Measurements from ENCODE around the gene EGF.

The EGF gene

GRCh38 chr4:109957227-109957626 is 44.5 kb downstream of the EGF start:
- H3K36me3 Mint-ChIP-seq (ENCODE audit: low read depth): no peaks in the 10 kb centered on the region
- no peak for DNase-seq (ENCODE audit: low spot score)
- no peak overlapping the region for H3K4me3 Mint-ChIP-seq
- H3K27me3 Mint-ChIP-seq (ENCODE audit: low read depth): peaks cover 19% of the 10 kb centered on the region
- H3K27ac Mint-ChIP-seq: no peak overlapping the region
- H3K9me3 Mint-ChIP-seq: no peaks in the 10 kb centered on the region
- H3K4me1 Mint-ChIP-seq (ENCODE audit: low read depth): no peaks in the 10 kb centered on the region

- DNase-seq (ENCODE audit: low spot score): no peak
- Mint-ChIP-seq H3K4me3 (no peak overlapping the region), H3K4me1 (ENCODE audit: low read depth) (no peaks in the 10 kb centered on the region), H3K27ac (no peak overlapping the region), H3K36me3 (ENCODE audit: low read depth) (no peaks in the 10 kb centered on the region), H3K9me3 (no peaks in the 10 kb centered on the region), H3K27me3 (ENCODE audit: low read depth) (peaks cover 28% of the 10 kb centered on the region)
Observed at GRCh38 chr4:109959195-109959594, 46.5 kb downstream of the EGF start.

- peaks cover 43% of the 10 kb centered on the region for H3K27me3 Mint-ChIP-seq (ENCODE audit: low read depth)
- DNase-seq (ENCODE audit: low spot score): no peak
- H3K4me3 Mint-ChIP-seq: no peak overlapping the region
- H3K4me1 Mint-ChIP-seq (ENCODE audit: low read depth): no peaks in the 10 kb centered on the region
- H3K27ac Mint-ChIP-seq: no peak overlapping the region
- H3K9me3 Mint-ChIP-seq: no peaks in the 10 kb centered on the region
- no peaks in the 10 kb centered on the region for H3K36me3 Mint-ChIP-seq (ENCODE audit: low read depth)
Observed at GRCh38 chr4:109962401-109962800, 49.7 kb downstream of the EGF start.

- H3K27me3 Mint-ChIP-seq (ENCODE audit: low read depth): peaks cover 31% of the 10 kb centered on the region
- no peak for DNase-seq (ENCODE audit: low spot score)
- no peaks in the 10 kb centered on the region for H3K9me3 Mint-ChIP-seq
- no peak overlapping the region for H3K27ac Mint-ChIP-seq
- H3K36me3 Mint-ChIP-seq (ENCODE audit: low read depth): no peaks in the 10 kb centered on the region
- peaks cover 13% of the 10 kb centered on the region for H3K4me1 Mint-ChIP-seq (ENCODE audit: low read depth)
- no peak overlapping the region for H3K4me3 Mint-ChIP-seq
Observed at GRCh38 chr4:109966891-109967481, 54.3 kb downstream of the EGF start.

- no peak overlapping the region for H3K4me3 Mint-ChIP-seq
- DNase-seq (ENCODE audit: low spot score): no peak
- no peaks in the 10 kb centered on the region for H3K9me3 Mint-ChIP-seq
- H3K36me3 Mint-ChIP-seq (ENCODE audit: low read depth): no peaks in the 10 kb centered on the region
- H3K27me3 Mint-ChIP-seq (ENCODE audit: low read depth): peaks cover 26% of the 10 kb centered on the region
- peaks cover 18% of the 10 kb centered on the region for H3K4me1 Mint-ChIP-seq (ENCODE audit: low read depth)
- no peak overlapping the region for H3K27ac Mint-ChIP-seq
Observed at GRCh38 chr4:109967798-109968520, 55.3 kb downstream of the EGF start.

- H3K27me3 Mint-ChIP-seq (ENCODE audit: low read depth): peaks cover 23% of the 10 kb centered on the region
Observed at GRCh38 chr4:109969087-109969486, 56.4 kb downstream of the EGF start.

GRCh38 chr4:109969919-109970318 is 57.2 kb downstream of the EGF start:
- peaks cover 23% of the 10 kb centered on the region for H3K27me3 Mint-ChIP-seq (ENCODE audit: low read depth)
- H3K27ac Mint-ChIP-seq: no peak overlapping the region
- H3K36me3 Mint-ChIP-seq (ENCODE audit: low read depth): no peaks in the 10 kb centered on the region
- no peak for DNase-seq (ENCODE audit: low spot score)
- H3K4me1 Mint-ChIP-seq (ENCODE audit: low read depth): peaks cover 27% of the 10 kb centered on the region
- H3K4me3 Mint-ChIP-seq: no peak overlapping the region
- H3K9me3 Mint-ChIP-seq: no peaks in the 10 kb centered on the region

More at GRCh38 chr4:109969087-109969486, 56.4 kb downstream of the EGF start:
- Mint-ChIP-seq H3K36me3 (ENCODE audit: low read depth) (no peaks in the 10 kb centered on the region), H3K4me1 (ENCODE audit: low read depth) (peaks cover 24% of the 10 kb centered on the region), H3K9me3 (no peaks in the 10 kb centered on the region), H3K27ac (no peak overlapping the region), H3K4me3 (no peak overlapping the region)
- no peak for DNase-seq (ENCODE audit: low spot score)

- DNase-seq (ENCODE audit: low spot score): no peak
- Mint-ChIP-seq H3K9me3 (no peaks in the 10 kb centered on the region), H3K27me3 (ENCODE audit: low read depth) (peaks cover 12% of the 10 kb centered on the region), H3K27ac (no peak overlapping the region), H3K36me3 (ENCODE audit: low read depth) (no peaks in the 10 kb centered on the region), H3K4me1 (ENCODE audit: low read depth) (peaks cover 27% of the 10 kb centered on the region), H3K4me3 (no peak overlapping the region)
Observed at GRCh38 chr4:109972786-109973528, 60.3 kb downstream of the EGF start.

GRCh38 chr4:109973529-109973905 is 60.8 kb downstream of the EGF start:
- Mint-ChIP-seq H3K4me1 (ENCODE audit: low read depth) (peaks cover 27% of the 10 kb centered on the region), H3K27me3 (ENCODE audit: low read depth) (peaks cover 12% of the 10 kb centered on the region), H3K27ac (no peak overlapping the region), H3K4me3 (no peak overlapping the region), H3K9me3 (no peaks in the 10 kb centered on the region), H3K36me3 (ENCODE audit: low read depth) (no peaks in the 10 kb centered on the region)
- DNase-seq (ENCODE audit: low spot score): no peak

GRCh38 chr4:109976189-109976588 is 63.5 kb downstream of the EGF start:
- Mint-ChIP-seq H3K36me3 (ENCODE audit: low read depth) (no peaks in the 10 kb centered on the region), H3K27me3 (ENCODE audit: low read depth) (peaks cover 31% of the 10 kb centered on the region), H3K4me3 (no peak overlapping the region), H3K9me3 (no peaks in the 10 kb centered on the region), H3K4me1 (ENCODE audit: low read depth) (peaks cover 14% of the 10 kb centered on the region), H3K27ac (no peak overlapping the region)
- DNase-seq (ENCODE audit: low spot score): no peak

- no peak for DNase-seq (ENCODE audit: low spot score)
- H3K27ac Mint-ChIP-seq: no peak overlapping the region
- peaks cover 34% of the 10 kb centered on the region for H3K27me3 Mint-ChIP-seq (ENCODE audit: low read depth)
- no peaks in the 10 kb centered on the region for H3K36me3 Mint-ChIP-seq (ENCODE audit: low read depth)
- peaks cover 8% of the 10 kb centered on the region for H3K4me1 Mint-ChIP-seq (ENCODE audit: low read depth)
- no peak overlapping the region for H3K4me3 Mint-ChIP-seq
- no peaks in the 10 kb centered on the region for H3K9me3 Mint-ChIP-seq
Observed at GRCh38 chr4:109977854-109978501, 65.3 kb downstream of the EGF start.

GRCh38 chr4:109978704-109979454 is 66.2 kb downstream of the EGF start:
- Mint-ChIP-seq H3K4me3 (no peak overlapping the region), H3K4me1 (ENCODE audit: low read depth) (peaks cover 3% of the 10 kb centered on the region), H3K27ac (no peak overlapping the region), H3K9me3 (no peaks in the 10 kb centered on the region), H3K27me3 (ENCODE audit: low read depth) (peaks cover 33% of the 10 kb centered on the region), H3K36me3 (ENCODE audit: low read depth) (no peaks in the 10 kb centered on the region)
- no peak for DNase-seq (ENCODE audit: low spot score)

GRCh38 chr4:109979920-109980717 is 67.4 kb downstream of the EGF start:
- Mint-ChIP-seq H3K9me3 (no peaks in the 10 kb centered on the region), H3K4me3 (no peak overlapping the region), H3K27me3 (ENCODE audit: low read depth) (peaks cover 28% of the 10 kb centered on the region), H3K27ac (no peak overlapping the region), H3K4me1 (ENCODE audit: low read depth) (no peaks in the 10 kb centered on the region), H3K36me3 (ENCODE audit: low read depth) (no peaks in the 10 kb centered on the region)
- DNase-seq (ENCODE audit: low spot score): no peak

All from T-helper 2 cell treated with Interferon-gamma antibody and Interleukin-4, amounts not matched to agents 5 μg/mL and 100 μg/mL, for 36 hours (primary cell).